Smooth muscle cell (in vitro differentiated cells): ENCODE data around the gene GPR132. TPM values are rescaled to one million over a fixed set of nuclear protein-coding genes. Genes with fewer than 3 reads are reported as not detected.
A peak's percentile ranks its signal among the peaks of the same experiment; 100 is the strongest.

Experiments
- DNase-seq: peaks from one replicate; lab custom pipeline; 2025; ENCODE audit not compliant: unreplicated experiment; lab: John Stamatoyannopoulos, UW
- H2AFZ ChIP-seq: fragments of 200-600 bp; sonication (generic); 2 replicates; pipeline ENCODE4 v1.6.0; 2016; ENCODE audit warnings: antibody characterized with exemption, low read depth, mild to moderate bottlenecking
- H3F3A ChIP-seq: fragments of 200-600 bp; sonication (generic); 2 replicates; pipeline ENCODE4 v1.6.0; 2017; ENCODE audit warnings: antibody characterized with exemption, low read depth
- H3K27ac ChIP-seq: fragments of 200-600 bp; sonication (generic); 2 replicates; pipeline ENCODE4 v1.5.1; 2016; ENCODE audit warnings: low read depth, mild to moderate bottlenecking
- H3K27me3 ChIP-seq: fragments of 200-600 bp; sonication (generic); 2 replicates; pipeline ENCODE4 v1.6.1; 2016; ENCODE audit warnings: low read depth, mild to moderate bottlenecking
- H3K36me3 ChIP-seq: fragments of 200-600 bp; sonication (generic); 2 replicates; pipeline ENCODE4 v1.5.1; 2016; ENCODE audit warnings: low read depth
- H3K4me1 ChIP-seq: fragments of 200-600 bp; sonication (generic); 2 replicates; pipeline ENCODE4 v1.5.1; 2016; ENCODE audit warnings: low read depth
- H3K4me2 ChIP-seq: fragments of 200-600 bp; sonication (generic); 2 replicates; pipeline ENCODE4 v1.6.0; 2016; ENCODE audit warnings: mild to moderate bottlenecking
- H3K4me3 ChIP-seq: fragments of 200-600 bp; sonication (generic); 2 replicates; pipeline ENCODE4 v1.5.1; 2016; ENCODE audit warnings: mild to moderate bottlenecking
- H3K79me2 ChIP-seq: fragments of 200-600 bp; sonication (generic); 2 replicates; pipeline ENCODE4 v1.6.0; 2016; ENCODE audit warnings: low read depth, mild to moderate bottlenecking
- H3K9ac ChIP-seq: fragments of 200-600 bp; sonication (generic); 2 replicates; pipeline ENCODE4 v1.6.0; 2016; ENCODE audit warnings: low read depth
- H3K9me3 ChIP-seq: fragments of 200-600 bp; sonication (generic); replicated peaks from 2 replicates; pipeline ENCODE4 v1.5.1; 2016; ENCODE audit warnings: low read depth
- H4K20me1 ChIP-seq: fragments of 200-600 bp; sonication (generic); 2 replicates; pipeline ENCODE4 v1.6.0; 2016; ENCODE audit warnings: low read depth
- CTCF ChIP-seq: fragments of 200-600 bp; sonication (generic); IDR thresholded peaks from 2 replicates; pipeline ENCODE4 v1.5.1; 2017; ENCODE audit warnings: borderline replicate concordance, mild to moderate bottlenecking, antibody characterized with exemption; ENCODE audit not compliant: insufficient read depth, poor library complexity, severe bottlenecking
- WGBS: methylation state at CpG from one replicate; pipeline ENCODE4 v1.1.7; 2016; ENCODE audit warnings: low lambda C conversion rate; 5-methylcytosine and 5-hydroxymethylcytosine counted together
- polyA plus RNA-seq: library from polyadenylated mRNA; unstranded; fragments of >200 nt; fragmentation: Nextera tagmentation; extraction: Ambion mirVana; gene quantifications from 2 replicates; pipeline ENCODE4 v1.2.1, GENCODE V29; 2016
- total RNA-seq: library from RNA; depleted of rRNA; stranded (reverse); fragments of >200 nt; gene quantifications from 2 replicates; pipeline ENCODE4 v1.2.3, GENCODE V29; 2014

GPR132 gene
- total and polyA plus RNA-seq, 2 experiments from 2014 or later, result 0.18 to 0.62 TPM

- Histone ChIP-seq H3K9ac (no peak overlapping the region), H3K9me3 (no peaks in the 10 kb centered on the region), H2AFZ (no peak overlapping the region), H3K27ac (no peak overlapping the region), H3F3A (peaks cover 28% of the 10 kb centered on the region), H3K4me2 (no peak overlapping the region), H3K4me1 (peaks cover 22% of the 10 kb centered on the region), H3K4me3 (no peak overlapping the region), H3K27me3 (no peaks in the 10 kb centered on the region), H3K36me3 (no peaks in the 10 kb centered on the region), H3K79me2 (no peaks in the 10 kb centered on the region), H4K20me1 (peaks cover 57% of the 10 kb centered on the region)
- WGBS, result 92% methylated on average over 13 of the region's 15 CpGs
- DNase-seq, result no peak
- TF ChIP-seq CTCF, result no peak
Measured at GRCh38 chr14:105089746-105090492, 24.7 kb upstream of the GPR132 start.

- no peak overlapping the region for H3K4me3 ChIP-seq
- H3K9ac ChIP-seq, result no peak overlapping the region
- TF ChIP-seq CTCF, result no peak
- peaks cover 66% of the 10 kb centered on the region for H4K20me1 ChIP-seq
- DNase-seq, result no peak
- peak overlapping the region; percentile 89 for H3K4me2 ChIP-seq
- H3K27me3 ChIP-seq, result no peaks in the 10 kb centered on the region
- H3F3A ChIP-seq, result peaks cover 28% of the 10 kb centered on the region
- H2AFZ ChIP-seq, result no peak overlapping the region
- H3K79me2 ChIP-seq, result no peaks in the 10 kb centered on the region
- H3K9me3 ChIP-seq, result no peaks in the 10 kb centered on the region
- H3K27ac ChIP-seq, result peak overlapping the region; percentile 83
- H3K36me3 ChIP-seq, result no peaks in the 10 kb centered on the region
- peaks cover 18% of the 10 kb centered on the region for H3K4me1 ChIP-seq
- 86% methylated on average over 24 of the region's 24 CpGs for WGBS
Measured at GRCh38 chr14:105088812-105089745, 23.8 kb upstream of the GPR132 start.

GRCh38 chr14:105087963-105088811 is 23.0 kb upstream of the GPR132 start:
- no peak for TF ChIP-seq CTCF
- H3K9me3 ChIP-seq, result no peaks in the 10 kb centered on the region
- peak overlapping the region; percentile 89 for H3K4me2 ChIP-seq
- DNase-seq, result peak; percentile 49
- WGBS, result 4% methylated on average over 31 of the region's 44 CpGs
- peak overlapping the region; percentile 47 for H3K9ac ChIP-seq
- H4K20me1 ChIP-seq, result peaks cover 68% of the 10 kb centered on the region
- peaks cover 28% of the 10 kb centered on the region for H3F3A ChIP-seq
- peaks cover 15% of the 10 kb centered on the region for H3K4me1 ChIP-seq
- peak overlapping the region; percentile 58 for H3K4me3 ChIP-seq
- no peaks in the 10 kb centered on the region for H3K36me3 ChIP-seq
- no peaks in the 10 kb centered on the region for H3K27me3 ChIP-seq
- no peak overlapping the region for H2AFZ ChIP-seq
- H3K27ac ChIP-seq, result peak overlapping the region; percentile 83
- H3K79me2 ChIP-seq, result no peaks in the 10 kb centered on the region
